Esophagus squamous epithelium (tissue), 4 donors: ENCODE data around the gene DLK2.

Experiments used
- POLR2A ChIP-seq, 4 donors: fragments of 450-650 bp; IDR thresholded peaks; one replicate each; pipeline ENCODE4 v1.6.1; 2017; ENCODE audit warnings: antibody characterized with exemption in 4 of 4, mild to moderate bottlenecking in 4 of 4, moderate library complexity in 3 of 4
- TF ChIP-seq, protein P1 (sequence below), 6 experiments: fragments of 450-650 bp in 4 of 6; fragments of 200-600 bp in 2 of 6; sonication (generic) in 2 of 6; IDR thresholded peaks; one replicate each; pipeline ENCODE4 v1.5.1; 2016 to 2019; ENCODE audit warnings: antibody characterized with exemption in 6 of 6, mild to moderate bottlenecking in 4 of 6, moderate library complexity in 4 of 6

DNA sequence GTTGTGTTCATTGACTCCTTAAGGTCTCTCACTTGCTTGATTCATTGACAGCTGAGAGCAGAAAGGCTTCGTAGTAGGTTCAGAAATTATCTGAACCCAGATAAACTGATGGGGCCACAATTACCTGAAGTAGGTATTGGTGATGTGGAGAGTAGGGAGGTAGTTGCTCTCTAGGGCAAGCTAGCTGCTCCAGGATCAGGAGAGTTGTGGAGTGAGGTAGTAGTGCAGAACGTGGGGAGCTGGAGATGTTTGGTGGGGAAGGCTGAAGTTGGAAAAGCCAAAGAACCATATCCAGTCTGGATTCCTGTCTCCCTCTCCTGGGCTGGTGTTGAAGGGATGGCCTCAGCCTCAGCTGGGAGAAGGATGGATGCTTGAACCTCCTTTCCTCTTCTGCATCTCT lies 37.9 kb upstream of the DLK2 start:
- TF ChIP-seq, protein P1, sequence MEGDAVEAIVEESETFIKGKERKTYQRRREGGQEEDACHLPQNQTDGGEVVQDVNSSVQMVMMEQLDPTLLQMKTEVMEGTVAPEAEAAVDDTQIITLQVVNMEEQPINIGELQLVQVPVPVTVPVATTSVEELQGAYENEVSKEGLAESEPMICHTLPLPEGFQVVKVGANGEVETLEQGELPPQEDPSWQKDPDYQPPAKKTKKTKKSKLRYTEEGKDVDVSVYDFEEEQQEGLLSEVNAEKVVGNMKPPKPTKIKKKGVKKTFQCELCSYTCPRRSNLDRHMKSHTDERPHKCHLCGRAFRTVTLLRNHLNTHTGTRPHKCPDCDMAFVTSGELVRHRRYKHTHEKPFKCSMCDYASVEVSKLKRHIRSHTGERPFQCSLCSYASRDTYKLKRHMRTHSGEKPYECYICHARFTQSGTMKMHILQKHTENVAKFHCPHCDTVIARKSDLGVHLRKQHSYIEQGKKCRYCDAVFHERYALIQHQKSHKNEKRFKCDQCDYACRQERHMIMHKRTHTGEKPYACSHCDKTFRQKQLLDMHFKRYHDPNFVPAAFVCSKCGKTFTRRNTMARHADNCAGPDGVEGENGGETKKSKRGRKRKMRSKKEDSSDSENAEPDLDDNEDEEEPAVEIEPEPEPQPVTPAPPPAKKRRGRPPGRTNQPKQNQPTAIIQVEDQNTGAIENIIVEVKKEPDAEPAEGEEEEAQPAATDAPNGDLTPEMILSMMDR (IDR thresholded peaks at IDR 0.05): no peak
- TF ChIP-seq POLR2A (IDR thresholded peaks at IDR 0.05): no peak
